ENCODE measurements around the gene GHRL. TPM values are rescaled to one million over a fixed set of nuclear protein-coding genes. Genes with fewer than 3 reads are reported as not detected.

The GHRL gene
- total RNA-seq, 1 donor from 2014 or later: not detected

GRCh38 chr3:10286596-10287295 lies 6.0 kb downstream of the GHRL start:
- no peaks in the 10 kb centered on the region for H3K27me3 Mint-ChIP-seq (ENCODE audit: low read depth)
- TF ChIP-seq, protein P1, sequence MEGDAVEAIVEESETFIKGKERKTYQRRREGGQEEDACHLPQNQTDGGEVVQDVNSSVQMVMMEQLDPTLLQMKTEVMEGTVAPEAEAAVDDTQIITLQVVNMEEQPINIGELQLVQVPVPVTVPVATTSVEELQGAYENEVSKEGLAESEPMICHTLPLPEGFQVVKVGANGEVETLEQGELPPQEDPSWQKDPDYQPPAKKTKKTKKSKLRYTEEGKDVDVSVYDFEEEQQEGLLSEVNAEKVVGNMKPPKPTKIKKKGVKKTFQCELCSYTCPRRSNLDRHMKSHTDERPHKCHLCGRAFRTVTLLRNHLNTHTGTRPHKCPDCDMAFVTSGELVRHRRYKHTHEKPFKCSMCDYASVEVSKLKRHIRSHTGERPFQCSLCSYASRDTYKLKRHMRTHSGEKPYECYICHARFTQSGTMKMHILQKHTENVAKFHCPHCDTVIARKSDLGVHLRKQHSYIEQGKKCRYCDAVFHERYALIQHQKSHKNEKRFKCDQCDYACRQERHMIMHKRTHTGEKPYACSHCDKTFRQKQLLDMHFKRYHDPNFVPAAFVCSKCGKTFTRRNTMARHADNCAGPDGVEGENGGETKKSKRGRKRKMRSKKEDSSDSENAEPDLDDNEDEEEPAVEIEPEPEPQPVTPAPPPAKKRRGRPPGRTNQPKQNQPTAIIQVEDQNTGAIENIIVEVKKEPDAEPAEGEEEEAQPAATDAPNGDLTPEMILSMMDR (IDR thresholded peaks at IDR 0.05): peak; percentile 27
- peaks cover 7% of the 10 kb centered on the region for H3K36me3 Mint-ChIP-seq (ENCODE audit: low read depth)
- no peaks in the 10 kb centered on the region for H3K9me3 Mint-ChIP-seq (ENCODE audit: low read depth)
- no peak for DNase-seq (ENCODE audit: low spot score)
- H3K27ac Mint-ChIP-seq (ENCODE audit: unreplicated experiment): peak overlapping the region; percentile 73
- peaks cover 21% of the 10 kb centered on the region for H3K4me1 Mint-ChIP-seq (ENCODE audit: low read depth)
- H3K4me3 Mint-ChIP-seq (ENCODE audit: unreplicated experiment): no peak overlapping the region

GRCh38 chr3:10286133-10286524 lies 6.6 kb downstream of the GHRL start:
- DNase-seq (ENCODE audit: low spot score): no peak
- Mint-ChIP-seq H3K4me3 (ENCODE audit: unreplicated experiment) (no peak overlapping the region), H3K27me3 (ENCODE audit: low read depth) (no peaks in the 10 kb centered on the region), H3K27ac (ENCODE audit: unreplicated experiment) (no peak overlapping the region), H3K9me3 (ENCODE audit: low read depth) (no peaks in the 10 kb centered on the region), H3K4me1 (ENCODE audit: low read depth) (peaks cover 24% of the 10 kb centered on the region), H3K36me3 (ENCODE audit: low read depth) (peaks cover 7% of the 10 kb centered on the region)
- TF ChIP-seq, protein P1 (IDR thresholded peaks at IDR 0.05): no peak

DNA sequence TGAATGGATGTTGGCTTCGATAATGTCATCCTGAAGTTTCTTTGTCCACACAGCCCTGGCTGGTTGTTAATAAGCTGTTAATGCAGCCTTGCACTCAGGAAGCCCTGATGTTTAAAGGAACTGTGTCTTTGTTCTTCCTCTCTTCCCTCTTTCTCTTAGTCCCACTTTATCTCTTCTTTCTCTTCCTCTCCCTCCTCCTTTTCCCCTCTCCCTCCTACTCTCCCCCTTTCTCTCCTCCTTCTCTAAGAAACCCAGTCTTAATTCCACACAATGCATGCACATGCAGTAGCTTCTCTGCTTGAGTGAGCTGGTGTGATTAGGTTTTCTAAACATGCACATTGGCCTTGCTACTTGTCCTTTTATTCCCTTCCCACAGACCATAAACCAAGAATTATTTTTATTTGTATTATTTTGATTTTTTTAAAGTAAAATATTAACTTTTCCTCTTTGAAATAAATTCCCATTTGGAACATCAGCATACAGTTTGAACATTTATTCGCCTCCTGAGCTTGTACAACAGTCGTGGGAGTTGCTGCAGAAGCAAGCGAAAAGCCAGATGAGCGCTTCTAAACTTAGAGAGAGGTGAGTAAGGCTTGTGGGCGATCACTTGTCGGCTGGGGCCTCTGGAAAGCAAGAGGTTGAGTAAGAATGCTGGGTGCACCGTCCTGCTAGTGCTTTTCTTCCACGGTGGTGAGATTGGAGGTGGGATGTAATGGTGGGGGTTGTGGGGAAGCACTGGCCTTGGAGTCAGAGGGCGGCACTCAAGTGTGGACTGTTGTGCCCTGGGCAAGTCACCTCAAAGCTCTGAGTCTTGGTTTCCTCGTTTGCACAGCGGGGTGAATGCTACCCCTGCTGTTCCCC lies 7.2 kb downstream of the GHRL start:
- Mint-ChIP-seq H3K36me3 (ENCODE audit: low read depth) (peaks cover 7% of the 10 kb centered on the region), H3K27ac (ENCODE audit: unreplicated experiment) (no peak overlapping the region), H3K27me3 (ENCODE audit: low read depth) (no peaks in the 10 kb centered on the region), H3K9me3 (ENCODE audit: low read depth) (no peaks in the 10 kb centered on the region), H3K4me3 (ENCODE audit: unreplicated experiment) (no peak overlapping the region), H3K4me1 (ENCODE audit: low read depth) (peaks cover 24% of the 10 kb centered on the region)
- TF ChIP-seq, protein P1 (IDR thresholded peaks at IDR 0.05): no peak
- no peak for DNase-seq (ENCODE audit: low spot score)

GRCh38 chr3:10284496-10284895 lies 8.3 kb downstream of the GHRL start:
- no peak overlapping the region for H3K27ac Mint-ChIP-seq (ENCODE audit: unreplicated experiment)
- H3K36me3 Mint-ChIP-seq (ENCODE audit: low read depth): peaks cover 15% of the 10 kb centered on the region
- peaks cover 24% of the 10 kb centered on the region for H3K4me1 Mint-ChIP-seq (ENCODE audit: low read depth)
- DNase-seq (ENCODE audit: low spot score): no peak
- TF ChIP-seq, protein P1 (IDR thresholded peaks at IDR 0.05): no peak
- no peak overlapping the region for H3K4me3 Mint-ChIP-seq (ENCODE audit: unreplicated experiment)
- no peaks in the 10 kb centered on the region for H3K9me3 Mint-ChIP-seq (ENCODE audit: low read depth)
- H3K27me3 Mint-ChIP-seq (ENCODE audit: low read depth): no peaks in the 10 kb centered on the region

DNA sequence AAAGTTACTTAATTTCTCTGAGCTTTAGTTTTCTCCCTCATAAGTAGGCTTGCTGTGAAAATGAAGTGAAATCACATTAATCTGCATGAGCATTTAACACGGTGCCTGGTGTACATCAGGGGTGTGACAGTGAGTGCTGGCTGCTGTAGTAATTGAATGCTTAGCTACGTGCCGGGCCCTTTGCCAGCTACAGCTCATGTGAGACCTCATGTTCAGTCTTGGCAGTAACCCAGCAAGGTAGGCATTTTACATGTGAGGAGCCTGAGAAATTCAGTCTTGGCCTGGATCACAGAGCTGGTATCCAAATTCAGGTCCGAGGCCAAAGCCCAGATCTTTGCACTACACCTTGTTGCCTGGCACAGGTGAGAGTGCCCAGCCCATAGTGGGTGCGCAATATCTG lies 9.1 kb downstream of the GHRL start:
- Mint-ChIP-seq H3K27me3 (ENCODE audit: low read depth) (no peaks in the 10 kb centered on the region), H3K27ac (ENCODE audit: unreplicated experiment) (no peak overlapping the region), H3K4me3 (ENCODE audit: unreplicated experiment) (no peak overlapping the region), H3K9me3 (ENCODE audit: low read depth) (no peaks in the 10 kb centered on the region), H3K4me1 (ENCODE audit: low read depth) (peaks cover 29% of the 10 kb centered on the region), H3K36me3 (ENCODE audit: low read depth) (peaks cover 19% of the 10 kb centered on the region)
- DNase-seq (ENCODE audit: low spot score): no peak
- TF ChIP-seq, protein P1 (IDR thresholded peaks at IDR 0.05): no peak

All from chondrocyte (in vitro differentiated cells).